UCSD-AML1 (cell line): ENCODE measurements around the gene PRDM9.
"Not testable (repeated sequence)": the region's sequence is repeated elsewhere in the genome, so short reads cannot be mapped to it uniquely, and the experiment has no call there.

Source experiments
- DNase-seq: peaks from one replicate; lab custom pipeline; 2025; ENCODE audit not compliant: unreplicated experiment; lab: John Stamatoyannopoulos, UW

PRDM9 gene

GRCh38 chr5:23527216-23527920 lies 20.0 kb downstream of the PRDM9 start:
- not testable (repeated sequence) for DNase-seq

GRCh38 chr5:23528677-23529076 lies 21.3 kb downstream of the PRDM9 start:
- DNase-seq, result no peak

- no peak for DNase-seq
Measured at GRCh38 chr5:23530571-23530970, 23.2 kb downstream of the PRDM9 start.

GRCh38 chr5:23571059-23571458 lies 63.6 kb downstream of the PRDM9 start:
- no peak for DNase-seq
